Measurements from ENCODE around the gene STEEP1.
"Not testable (repeated sequence)": the region's sequence is repeated elsewhere in the genome, so short reads cannot be mapped to it uniquely, and the experiment has no call there.

The STEEP1 gene

DNA sequence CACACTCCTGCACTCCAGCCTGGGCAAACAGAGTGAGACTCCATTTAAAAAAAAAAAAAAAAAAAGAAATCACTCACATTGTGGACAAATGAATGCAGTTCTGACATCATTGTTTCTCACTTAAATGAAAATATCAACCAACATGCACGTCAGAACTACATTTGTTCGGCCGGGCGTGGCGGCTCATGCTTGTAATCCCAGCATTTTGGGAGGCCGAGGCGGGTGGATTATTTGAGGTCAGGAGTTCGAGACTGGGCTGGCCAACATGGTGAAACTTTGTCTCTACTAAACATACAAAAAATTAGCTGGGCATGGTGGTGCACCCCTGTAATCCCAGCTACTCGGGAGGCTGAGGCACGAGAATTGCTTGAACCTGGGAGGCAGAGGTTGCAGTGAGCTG is 60.1 kb downstream of the STEEP1 start:
- not testable (repeated sequence) for H3K36me3 Mint-ChIP-seq (ENCODE audit: low read depth); DNase-seq; H3K9me3 Mint-ChIP-seq; H3K27ac Mint-ChIP-seq; H3K4me3 Mint-ChIP-seq; H3K27me3 Mint-ChIP-seq; ATAC-seq
- peaks cover 14% of the 10 kb centered on the region for H3K4me1 Mint-ChIP-seq

DNA sequence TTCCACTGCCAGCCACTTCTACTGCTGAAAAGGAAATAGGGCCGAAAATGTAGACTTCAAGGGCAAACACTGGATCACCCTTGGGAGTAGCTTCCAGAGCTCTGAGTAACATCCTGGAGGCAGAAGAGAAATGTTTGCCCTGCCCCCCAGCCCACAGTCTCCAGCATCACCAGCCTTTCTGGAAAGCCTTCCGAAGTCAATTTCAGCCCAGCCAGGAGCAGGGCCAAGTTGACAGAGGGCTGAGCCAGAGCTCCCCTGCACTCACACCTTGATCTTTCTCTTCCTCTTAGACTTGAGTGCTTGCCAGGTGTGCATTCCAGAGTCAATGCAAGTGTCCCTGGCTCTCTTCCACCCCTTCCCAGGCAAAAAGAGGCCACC is 61.7 kb downstream of the STEEP1 start:
- no peak for ATAC-seq
- H3K4me1 Mint-ChIP-seq = peaks cover 14% of the 10 kb centered on the region
- H3K27ac Mint-ChIP-seq = no peak overlapping the region

GRCh38 chrX:119502727-119503483 is 62.3 kb downstream of the STEEP1 start:
- DNase-seq (peak; percentile 7), ATAC-seq (peak; percentile 46)
- H3K9me3 Mint-ChIP-seq = no peaks in the 10 kb centered on the region
- H3K27me3 Mint-ChIP-seq = no peaks in the 10 kb centered on the region
- H3K36me3 Mint-ChIP-seq (ENCODE audit: low read depth) = no peaks in the 10 kb centered on the region
- no peak overlapping the region for H3K4me3 Mint-ChIP-seq
- peaks cover 14% of the 10 kb centered on the region for H3K4me1 Mint-ChIP-seq
- H3K27ac Mint-ChIP-seq = peak overlapping the region; percentile 22

More for the DNA sequence above, 61.7 kb downstream of the STEEP1 start:
- Mint-ChIP-seq H3K27me3 (no peaks in the 10 kb centered on the region), H3K36me3 (ENCODE audit: low read depth) (no peaks in the 10 kb centered on the region), H3K9me3 (no peaks in the 10 kb centered on the region), H3K4me3 (no peak overlapping the region)
- no peak for DNase-seq

- Mint-ChIP-seq H3K27ac (no peak overlapping the region), H3K36me3 (ENCODE audit: low read depth) (no peaks in the 10 kb centered on the region), H3K4me1 (peaks cover 16% of the 10 kb centered on the region), H3K27me3 (no peaks in the 10 kb centered on the region), H3K9me3 (no peaks in the 10 kb centered on the region), H3K4me3 (no peak overlapping the region)
- ATAC-seq (no peak), DNase-seq (no peak)
Observed at GRCh38 chrX:119501511-119502148, 63.6 kb downstream of the STEEP1 start.

DNA sequence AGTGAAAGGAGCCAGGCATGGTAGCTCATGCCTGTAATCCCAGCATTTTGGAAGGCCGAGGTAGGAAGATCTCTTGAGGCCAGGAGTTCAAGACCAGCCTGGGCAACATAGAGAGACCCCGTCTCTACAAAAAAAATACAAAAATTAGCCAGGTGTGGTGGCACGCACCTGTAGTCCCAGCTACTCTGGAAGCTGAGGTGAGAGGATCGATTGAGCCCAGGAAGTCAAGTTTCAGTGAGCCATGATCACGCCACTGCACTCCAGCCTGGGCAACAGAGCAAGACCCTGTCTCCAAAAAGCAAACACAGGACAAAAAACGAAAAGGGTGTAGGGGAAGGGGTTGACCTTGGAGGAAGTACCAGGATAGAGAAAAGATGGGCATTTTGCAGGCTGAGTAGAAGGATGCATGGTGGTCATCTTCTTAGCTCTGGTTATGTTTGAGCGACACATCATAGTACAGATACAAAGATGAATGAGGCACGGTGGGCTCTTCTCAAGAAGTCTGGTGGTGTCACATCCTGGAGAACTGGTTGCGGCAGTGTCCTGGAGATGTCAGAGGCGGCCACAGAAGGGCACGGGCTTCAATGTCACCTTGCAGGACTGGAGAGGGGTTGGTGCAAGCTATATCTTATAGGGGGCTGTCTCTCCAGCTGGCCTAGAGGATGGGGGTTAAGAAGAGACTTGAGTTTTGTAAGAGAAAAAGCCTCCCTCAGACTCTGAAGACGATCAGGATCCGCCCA is 65.0 kb downstream of the STEEP1 start:
- ATAC-seq = no peak
- H3K4me3 Mint-ChIP-seq = no peak overlapping the region
- H3K36me3 Mint-ChIP-seq (ENCODE audit: low read depth) = no peaks in the 10 kb centered on the region
- H3K27me3 Mint-ChIP-seq = no peaks in the 10 kb centered on the region
- no peak overlapping the region for H3K27ac Mint-ChIP-seq
- peaks cover 23% of the 10 kb centered on the region for H3K4me1 Mint-ChIP-seq
- no peak for DNase-seq
- H3K9me3 Mint-ChIP-seq = no peaks in the 10 kb centered on the region

- H3K9me3 Mint-ChIP-seq = no peaks in the 10 kb centered on the region
Observed at GRCh38 chrX:119497185-119497584, 68.0 kb downstream of the STEEP1 start.

GRCh38 chrX:119495734-119496726 is 69.2 kb downstream of the STEEP1 start:
- ATAC-seq = no peak
- Mint-ChIP-seq H3K27me3 (no peaks in the 10 kb centered on the region), H3K27ac (no peak overlapping the region), H3K36me3 (ENCODE audit: low read depth) (no peaks in the 10 kb centered on the region), H3K4me1 (peaks cover 10% of the 10 kb centered on the region), H3K9me3 (no peaks in the 10 kb centered on the region), H3K4me3 (no peak overlapping the region)
- no peak for DNase-seq

More at GRCh38 chrX:119497185-119497584, 68.0 kb downstream of the STEEP1 start:
- ATAC-seq (no peak), DNase-seq (no peak)
- H3K4me3 Mint-ChIP-seq = no peak overlapping the region
- no peaks in the 10 kb centered on the region for H3K27me3 Mint-ChIP-seq
- H3K27ac Mint-ChIP-seq = no peak overlapping the region
- H3K36me3 Mint-ChIP-seq (ENCODE audit: low read depth) = no peaks in the 10 kb centered on the region
- H3K4me1 Mint-ChIP-seq = peaks cover 14% of the 10 kb centered on the region

DNA sequence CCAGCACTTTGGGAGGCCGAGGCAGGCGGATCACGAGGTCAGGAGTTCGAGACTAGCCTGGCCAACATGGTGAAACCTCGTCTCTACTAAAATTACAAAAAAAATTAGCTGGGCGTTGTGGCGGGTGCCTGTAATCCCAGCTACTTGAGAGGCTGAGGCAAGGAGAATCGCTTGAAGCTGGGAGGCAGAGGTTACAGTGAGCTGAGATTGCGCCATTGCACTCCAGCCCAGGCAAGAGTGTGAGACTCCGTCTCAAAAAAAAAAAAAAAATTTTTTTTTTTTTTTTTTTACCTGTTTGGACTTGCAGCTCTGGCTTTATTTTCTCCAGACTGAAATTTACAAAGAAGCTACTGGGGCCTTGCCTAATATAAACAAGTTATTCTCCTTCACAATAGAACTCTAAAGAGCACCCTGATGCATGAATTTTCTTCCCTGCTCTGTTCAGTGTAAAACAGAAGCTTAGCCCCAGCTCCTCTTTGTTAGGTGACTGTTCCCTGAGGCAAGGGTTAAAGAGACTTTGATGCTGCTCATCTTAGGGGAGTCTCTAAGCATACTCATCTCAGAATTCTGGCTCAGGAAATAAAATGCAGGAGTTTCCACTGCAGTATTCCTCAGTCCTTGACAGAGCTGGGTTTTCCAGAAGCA is 71.2 kb downstream of the STEEP1 start:
- ATAC-seq; H3K27ac Mint-ChIP-seq; H3K9me3 Mint-ChIP-seq; DNase-seq; H3K4me1 Mint-ChIP-seq; H3K36me3 Mint-ChIP-seq (ENCODE audit: low read depth); H3K27me3 Mint-ChIP-seq; H3K4me3 Mint-ChIP-seq: not testable (repeated sequence)

GRCh38 chrX:119492463-119492862 is 72.7 kb downstream of the STEEP1 start:
- DNase-seq = no peak
- H3K4me3 Mint-ChIP-seq = no peak overlapping the region
- no peaks in the 10 kb centered on the region for H3K9me3 Mint-ChIP-seq
- H3K4me1 Mint-ChIP-seq = peaks cover 10% of the 10 kb centered on the region
- no peaks in the 10 kb centered on the region for H3K27me3 Mint-ChIP-seq
- no peak for ATAC-seq
- H3K36me3 Mint-ChIP-seq (ENCODE audit: low read depth) = no peaks in the 10 kb centered on the region
- no peak overlapping the region for H3K27ac Mint-ChIP-seq

DNA sequence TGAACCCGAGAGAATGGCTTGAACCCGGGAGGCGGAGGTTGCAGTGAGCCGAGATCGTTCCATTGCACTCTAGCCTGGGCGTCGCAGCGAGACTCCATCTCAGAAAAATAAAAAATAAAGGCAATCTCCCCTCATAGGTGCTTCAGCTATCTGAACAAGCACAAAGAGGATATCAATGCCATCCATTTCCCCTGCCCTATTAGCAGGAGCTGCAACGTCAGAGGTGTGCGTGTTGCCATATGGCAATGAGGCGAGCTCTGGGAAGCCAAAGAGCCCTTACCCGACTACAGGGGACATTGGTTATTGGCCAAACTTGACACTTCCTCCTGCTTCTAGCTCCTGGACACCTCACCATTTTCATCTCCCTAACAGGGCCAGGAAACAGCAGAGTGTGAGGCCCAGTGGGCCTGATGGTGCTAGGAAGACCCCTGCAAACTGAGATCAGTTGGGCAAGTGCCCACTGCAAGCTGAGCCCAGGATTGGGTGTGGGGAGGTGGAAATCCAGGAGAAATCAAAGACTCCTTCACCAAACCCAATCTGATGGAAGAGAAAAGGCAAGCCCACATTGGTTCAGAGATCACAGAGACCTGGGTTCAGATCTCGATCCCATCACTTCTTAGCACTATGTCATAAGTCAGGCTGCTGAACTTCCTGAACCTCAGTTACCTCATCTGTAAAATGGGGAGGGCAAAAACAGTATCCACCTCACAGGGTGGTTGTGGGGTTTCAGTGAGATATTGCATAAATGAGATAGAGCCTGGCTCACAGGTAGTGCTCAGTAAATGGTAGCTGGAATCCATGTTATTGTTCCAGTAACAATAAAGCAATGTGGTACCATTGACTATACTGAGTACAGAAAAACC is 75.8 kb downstream of the STEEP1 start:
- Mint-ChIP-seq H3K27ac (no peak overlapping the region), H3K9me3 (no peaks in the 10 kb centered on the region), H3K36me3 (ENCODE audit: low read depth) (no peaks in the 10 kb centered on the region), H3K4me3 (no peak overlapping the region), H3K27me3 (no peaks in the 10 kb centered on the region), H3K4me1 (no peaks in the 10 kb centered on the region)
- ATAC-seq (no peak), DNase-seq (no peak)

DNA sequence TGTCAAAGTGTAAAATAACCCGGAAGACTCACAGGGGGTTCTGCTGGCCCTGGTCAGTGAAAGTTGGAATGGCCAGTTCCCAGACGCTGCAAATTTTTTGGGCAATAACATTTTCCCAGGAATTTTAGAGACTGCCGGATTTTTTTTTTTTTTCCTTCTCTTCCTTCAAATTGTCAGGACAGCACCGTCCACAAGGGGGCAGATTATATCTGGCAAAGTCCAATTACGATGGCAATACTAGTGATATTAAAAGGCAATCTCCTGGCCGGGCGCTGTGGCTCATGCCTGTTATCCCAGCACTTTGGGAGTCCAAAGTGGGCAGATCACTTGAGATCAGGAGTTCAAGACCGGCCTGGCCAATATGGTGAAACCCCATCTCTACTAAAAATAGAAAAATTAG is 76.5 kb downstream of the STEEP1 start:
- H3K4me1 Mint-ChIP-seq = no peaks in the 10 kb centered on the region
- H3K4me3 Mint-ChIP-seq = no peak overlapping the region
- no peaks in the 10 kb centered on the region for H3K27me3 Mint-ChIP-seq
- no peak for ATAC-seq
- no peak overlapping the region for H3K27ac Mint-ChIP-seq
- no peaks in the 10 kb centered on the region for H3K36me3 Mint-ChIP-seq (ENCODE audit: low read depth)
- no peaks in the 10 kb centered on the region for H3K9me3 Mint-ChIP-seq
- DNase-seq = peak; percentile 30
